GM18505 (cell line): ENCODE results near the gene UGCG.

Experiments
- ATAC-seq: cut with Tn5 transposase; IDR thresholded peaks from one replicate; pipeline ENCODE4 v1.9.1; 2021; ENCODE audit not compliant: unreplicated experiment
- POLR2A ChIP-seq: IDR thresholded peaks from 4 replicates; pipeline ENCODE4 v1.6.1; 2011; ENCODE audit warnings: borderline replicate concordance; ENCODE audit not compliant: insufficient read depth, insufficient read length; ENCODE audit errors: extremely low read depth

UGCG gene

GRCh38 chr9:111895996-111896941 is at the start of gene UGCG:
UGCG (plus strand) TSS chr9:111896814; CDS start chr9:111897216, 402 bp downstream.
- peak; percentile 91 for TF ChIP-seq POLR2A
- ATAC-seq, result peak; percentile 81

GRCh38 chr9:111851553-111851952 is 45.1 kb upstream of the UGCG start:
- no peak for TF ChIP-seq POLR2A
- no peak for ATAC-seq

- TF ChIP-seq POLR2A, result no peak
- ATAC-seq, result no peak
Measured at GRCh38 chr9:111852291-111852690, 44.3 kb upstream of the UGCG start.

- TF ChIP-seq POLR2A, result no peak
- ATAC-seq, result no peak
Measured at GRCh38 chr9:111853450-111853827, 43.2 kb upstream of the UGCG start.

GRCh38 chr9:111854799-111855198 is 41.8 kb upstream of the UGCG start:
- ATAC-seq, result no peak

GRCh38 chr9:111857555-111858211 is 38.9 kb upstream of the UGCG start:
- no peak for ATAC-seq
- TF ChIP-seq POLR2A, result no peak

More at GRCh38 chr9:111854799-111855198, 41.8 kb upstream of the UGCG start:
- no peak for TF ChIP-seq POLR2A

- no peak for ATAC-seq
- no peak for TF ChIP-seq POLR2A
Measured at GRCh38 chr9:111860443-111860842, 36.2 kb upstream of the UGCG start.

GRCh38 chr9:111863636-111864035 is 33.0 kb upstream of the UGCG start:
- TF ChIP-seq POLR2A, result no peak
- no peak for ATAC-seq

- ATAC-seq, result no peak
- TF ChIP-seq POLR2A, result no peak
Measured at GRCh38 chr9:111866976-111867375, 29.6 kb upstream of the UGCG start.

GRCh38 chr9:111868475-111868874 is 28.1 kb upstream of the UGCG start:
- no peak for TF ChIP-seq POLR2A
- no peak for ATAC-seq

GRCh38 chr9:111870774-111871498 is 25.7 kb upstream of the UGCG start:
- no peak for ATAC-seq
- no peak for TF ChIP-seq POLR2A

- TF ChIP-seq POLR2A, result no peak
- ATAC-seq, result no peak
Measured at GRCh38 chr9:111871499-111871855, 25.1 kb upstream of the UGCG start.

GRCh38 chr9:111872886-111873285 is 23.7 kb upstream of the UGCG start:
- TF ChIP-seq POLR2A, result no peak
- ATAC-seq, result no peak
